ENCODE data around the gene PLA2G6.

GRCh38 chr22:38106814-38107578, 74.6 kb downstream of the PLA2G6 start:
- TF ChIP-seq POLR2A (IDR thresholded peaks at IDR 0.05) (no peak), POLR2AphosphoS5 (IDR thresholded peaks at IDR 0.05) (no peak)
- TF ChIP-seq, protein P1, sequence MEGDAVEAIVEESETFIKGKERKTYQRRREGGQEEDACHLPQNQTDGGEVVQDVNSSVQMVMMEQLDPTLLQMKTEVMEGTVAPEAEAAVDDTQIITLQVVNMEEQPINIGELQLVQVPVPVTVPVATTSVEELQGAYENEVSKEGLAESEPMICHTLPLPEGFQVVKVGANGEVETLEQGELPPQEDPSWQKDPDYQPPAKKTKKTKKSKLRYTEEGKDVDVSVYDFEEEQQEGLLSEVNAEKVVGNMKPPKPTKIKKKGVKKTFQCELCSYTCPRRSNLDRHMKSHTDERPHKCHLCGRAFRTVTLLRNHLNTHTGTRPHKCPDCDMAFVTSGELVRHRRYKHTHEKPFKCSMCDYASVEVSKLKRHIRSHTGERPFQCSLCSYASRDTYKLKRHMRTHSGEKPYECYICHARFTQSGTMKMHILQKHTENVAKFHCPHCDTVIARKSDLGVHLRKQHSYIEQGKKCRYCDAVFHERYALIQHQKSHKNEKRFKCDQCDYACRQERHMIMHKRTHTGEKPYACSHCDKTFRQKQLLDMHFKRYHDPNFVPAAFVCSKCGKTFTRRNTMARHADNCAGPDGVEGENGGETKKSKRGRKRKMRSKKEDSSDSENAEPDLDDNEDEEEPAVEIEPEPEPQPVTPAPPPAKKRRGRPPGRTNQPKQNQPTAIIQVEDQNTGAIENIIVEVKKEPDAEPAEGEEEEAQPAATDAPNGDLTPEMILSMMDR (IDR thresholded peaks at IDR 0.05), result no peak
